Renal cortex interstitium (tissue), 11 donors: ENCODE measurements around the gene BAZ2A. TPM values are rescaled to one million over a fixed set of nuclear protein-coding genes. Genes with fewer than 3 reads are reported as not detected.

Source experiments
- DNase-seq, 11 donors: peaks; one replicate each; pipeline ENCODE4 v3.0.0-alpha.2; 2013; ENCODE audit warnings: low read depth in 9 of 11, low spot score in 4 of 11; ENCODE audit errors: extremely low read depth in 1 of 11
- polyA plus RNA-seq, 3 donors: library from polyadenylated mRNA; unstranded; fragments of 120-200 nt; gene quantifications; one replicate each; pipeline ENCODE4 v1.2.1, GENCODE V29; 2013; ENCODE audit not compliant: insufficient read length in 3 of 3

Gene BAZ2A
- polyA plus RNA-seq, 3 donors, result 79.3 to 104 (median 88.5) TPM

DNA sequence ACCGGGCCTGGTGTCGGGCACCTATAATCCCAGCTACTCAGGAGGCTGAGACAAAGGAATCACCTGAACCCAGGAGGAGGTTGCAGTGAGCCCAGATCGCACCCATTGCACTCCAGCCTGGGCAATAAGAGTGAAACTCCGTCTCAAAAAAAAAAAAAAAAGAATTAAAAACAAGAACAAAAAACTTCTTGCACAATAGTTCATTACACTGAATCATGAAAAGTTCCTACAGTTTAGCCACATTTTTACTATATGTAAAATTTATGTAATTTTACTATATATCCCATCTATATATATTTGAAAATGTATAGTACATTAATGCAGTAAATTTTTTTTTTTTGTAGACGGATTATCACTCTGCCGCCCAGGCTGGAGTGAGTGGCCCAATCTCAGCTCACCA is 11.1 kb upstream of the BAZ2A start:
- DNase-seq, result no peak

- no peak for DNase-seq
Observed at GRCh38 chr12:56637621-56638020, 7.5 kb upstream of the BAZ2A start.

DNA sequence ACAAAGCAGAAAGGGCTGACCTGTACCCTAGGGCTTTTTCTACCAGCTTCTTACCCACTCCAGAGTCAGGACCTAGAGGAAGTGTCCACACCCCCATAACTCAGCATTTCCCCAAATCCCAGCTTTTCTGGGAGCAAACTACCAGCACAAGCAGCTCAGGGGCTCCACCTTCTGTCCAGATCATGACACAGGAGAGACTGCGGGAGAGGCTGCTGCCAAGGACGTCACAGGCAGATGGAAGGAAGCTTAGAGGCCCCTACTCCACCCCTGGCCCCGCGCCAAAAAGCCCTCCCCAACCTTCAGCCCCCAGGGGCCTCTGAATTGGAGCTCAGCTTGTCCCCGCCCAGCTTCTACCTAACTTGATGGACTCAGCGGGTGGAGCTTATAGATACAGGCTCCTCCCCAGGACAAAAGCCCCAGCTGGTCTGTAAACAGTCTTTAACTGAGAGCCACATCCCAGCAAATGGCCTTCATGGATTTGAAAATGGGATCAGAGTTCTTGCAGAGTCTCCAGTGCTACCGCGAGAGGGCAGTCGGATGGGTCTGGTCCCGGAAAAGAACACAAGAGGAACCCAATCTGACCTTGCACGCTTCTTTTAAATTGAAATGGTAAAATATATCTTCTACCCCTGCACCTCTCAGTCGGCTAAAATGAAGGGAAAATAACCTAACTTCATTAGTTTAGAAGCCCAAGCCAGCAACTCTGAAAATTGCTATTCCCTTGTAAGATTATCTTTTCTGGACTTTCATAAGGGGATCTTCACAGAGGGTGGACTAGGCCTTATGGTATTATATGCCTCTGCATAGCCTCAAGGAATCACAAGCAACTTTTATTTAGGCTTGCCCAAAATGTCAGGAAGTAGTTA is 6.8 kb upstream of the BAZ2A start:
- peak; percentile 94 to 99 (median 99) for DNase-seq

GRCh38 chr12:56635806-56636674 is 5.9 kb upstream of the BAZ2A start:
- DNase-seq, result peak in 8 of 11 donors; percentile 60 to 87 (median 81)

GRCh38 chr12:56634837-56635791 is 5.0 kb upstream of the BAZ2A start:
- DNase-seq, result peak in 5 of 11 donors; percentile 47 to 66 (median 64)

- peak in 4 of 11 donors; percentile 58 to 67 (median 63) for DNase-seq
Observed at GRCh38 chr12:56634242-56634836, 4.2 kb upstream of the BAZ2A start.

DNA sequence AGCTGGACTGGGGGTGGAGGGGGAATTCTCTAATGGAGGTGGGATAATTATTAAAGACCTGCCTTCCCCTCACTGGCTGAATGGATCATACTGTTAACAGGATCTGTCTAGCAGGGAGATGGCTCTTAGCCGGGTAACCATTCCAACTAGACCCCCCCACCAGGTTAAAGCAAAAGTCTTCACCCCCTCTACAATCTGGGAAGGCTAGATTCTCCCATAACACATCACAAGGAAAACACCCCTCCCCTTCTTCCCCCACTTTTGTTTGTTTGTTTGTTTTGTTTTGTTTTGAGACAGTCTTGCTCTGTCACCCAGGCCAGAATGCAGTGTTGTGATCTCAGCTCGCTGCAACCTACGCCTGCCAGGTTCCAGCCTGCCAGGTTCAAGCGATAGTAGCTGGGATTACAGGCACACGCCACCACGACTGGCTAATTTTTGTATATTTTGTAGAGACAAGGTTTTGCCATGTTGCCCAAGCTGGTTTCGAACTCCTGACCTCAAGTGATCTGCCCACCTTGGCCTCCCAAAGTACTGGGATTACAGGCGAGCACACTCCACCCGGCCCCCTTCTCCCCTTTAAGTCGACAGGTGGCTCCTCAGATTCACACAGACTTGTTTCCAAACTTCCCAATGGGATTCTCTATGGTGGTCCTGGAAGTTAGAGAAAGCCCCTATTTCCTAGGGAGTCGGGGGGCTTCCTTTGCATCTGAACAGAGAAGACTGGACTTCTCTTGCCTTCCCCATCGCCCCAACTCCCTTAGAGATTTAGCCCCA is 3.5 kb upstream of the BAZ2A start:
- DNase-seq, result no peak

DNA sequence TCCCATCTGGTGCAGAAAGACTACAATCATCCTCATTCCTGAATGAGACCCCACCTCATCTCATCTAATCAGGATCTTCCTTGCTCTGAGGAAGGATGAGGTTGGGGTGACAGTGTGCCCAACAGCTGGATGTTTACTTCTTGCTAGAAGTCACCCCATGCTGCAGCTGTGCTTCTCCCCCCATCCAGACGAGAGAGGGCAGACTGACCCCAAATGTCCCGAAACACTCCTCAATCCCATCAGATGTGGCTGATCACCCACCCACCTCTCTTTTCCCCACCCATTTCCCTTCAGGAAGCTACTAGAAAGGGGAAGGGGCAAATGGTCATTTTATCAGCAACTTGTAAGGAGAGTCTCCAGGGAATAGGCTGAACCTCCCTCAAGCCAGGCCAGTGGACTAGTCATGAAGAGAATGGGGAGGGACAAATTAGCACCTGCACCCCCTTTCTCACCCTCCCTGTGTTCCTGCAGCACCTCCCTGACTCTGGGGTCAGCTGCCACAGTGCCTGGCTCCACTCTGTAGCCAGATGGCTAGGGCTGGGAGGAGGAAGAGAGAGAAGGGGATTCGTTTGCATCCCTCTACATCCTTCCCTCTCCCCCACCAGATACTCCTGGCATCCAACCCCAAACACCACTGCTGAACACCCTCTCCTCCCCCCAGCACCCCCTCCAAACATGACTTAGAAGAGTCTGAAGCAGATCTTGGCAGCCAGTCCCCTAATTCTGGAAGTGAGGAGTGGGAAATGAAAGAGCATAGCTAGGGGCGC is 2.8 kb upstream of the BAZ2A start:
- DNase-seq, result no peak

- peak in 1 of 11 donors; percentile 41 for DNase-seq
Observed at GRCh38 chr12:56631790-56632700, 1.9 kb upstream of the BAZ2A start.

GRCh38 chr12:56629459-56630179 is 507 bp downstream of the BAZ2A start:
- DNase-seq, result no peak

GRCh38 chr12:56628671-56629458 is 1.3 kb downstream of the BAZ2A start:
- peak in 2 of 11 donors; percentile 45 to 57 for DNase-seq

DNA sequence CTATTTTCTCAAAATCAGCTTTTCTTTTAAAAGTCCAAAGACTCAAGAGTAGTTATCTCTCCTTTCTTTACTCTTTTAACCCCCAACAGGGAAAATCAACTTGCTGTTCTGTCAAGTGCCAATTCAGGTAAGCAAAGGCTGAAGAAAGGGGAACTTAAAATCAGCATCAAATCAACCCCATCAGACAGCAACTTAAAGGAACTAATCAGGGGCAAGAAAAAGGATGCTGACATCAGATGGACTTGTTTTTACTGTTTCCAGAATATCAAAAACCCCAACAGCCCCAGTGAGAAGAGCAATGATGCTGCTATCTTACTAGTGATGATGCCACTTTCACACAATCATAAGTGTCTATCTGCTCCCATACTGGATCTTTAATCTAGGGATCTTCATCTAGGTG is 3.4 kb downstream of the BAZ2A start:
- no peak for DNase-seq

GRCh38 chr12:56622535-56622934 is 7.6 kb downstream of the BAZ2A start:
- DNase-seq, result no peak

- no peak for DNase-seq
Observed at GRCh38 chr12:56616925-56617324, 13.2 kb downstream of the BAZ2A start.

- no peak for DNase-seq
Observed at GRCh38 chr12:56616244-56616643, 13.9 kb downstream of the BAZ2A start.
